Activated T-cell treated with anti-CD3 and anti-CD28 coated beads, Interleukin-2, amount 50 U/mL, for 1 hour (primary cell): ENCODE data around the gene ENDOU.

Experiments
- DNase-seq: peaks from one replicate; pipeline ENCODE4 v3.0.0-alpha.2; 2020

Gene ENDOU

GRCh38 chr12:47757364-47757839, 32.1 kb upstream of the ENDOU start:
- DNase-seq = no peak

- no peak for DNase-seq
These were observed 30.6 kb upstream of the ENDOU start for GRCh38 chr12:47755655-47756562.

- DNase-seq = no peak
These were observed 29.6 kb upstream of the ENDOU start for GRCh38 chr12:47754881-47755280.

GRCh38 chr12:47754126-47754525, 28.8 kb upstream of the ENDOU start:
- no peak for DNase-seq

- DNase-seq = no peak
These were observed 28.0 kb upstream of the ENDOU start for GRCh38 chr12:47753021-47754001.

- DNase-seq = no peak
These were observed 27.3 kb upstream of the ENDOU start for GRCh38 chr12:47752552-47752951.

- DNase-seq = no peak
These were observed 26.8 kb upstream of the ENDOU start for GRCh38 chr12:47752121-47752520.

- DNase-seq = no peak
These were observed 26.3 kb upstream of the ENDOU start for GRCh38 chr12:47751561-47751960.

- no peak for DNase-seq
These were observed 25.7 kb upstream of the ENDOU start for GRCh38 chr12:47750916-47751470.

- DNase-seq = no peak
These were observed 25.0 kb upstream of the ENDOU start for GRCh38 chr12:47750229-47750798.

- no peak for DNase-seq
These were observed 23.6 kb upstream of the ENDOU start for GRCh38 chr12:47748899-47749298.

- no peak for DNase-seq
These were observed 23.2 kb upstream of the ENDOU start for GRCh38 chr12:47748507-47748828.

- no peak for DNase-seq
These were observed 22.6 kb upstream of the ENDOU start for GRCh38 chr12:47747596-47748506.

- no peak for DNase-seq
These were observed 21.8 kb upstream of the ENDOU start for GRCh38 chr12:47747126-47747525.

- no peak for DNase-seq
These were observed 21.2 kb upstream of the ENDOU start for GRCh38 chr12:47746523-47746922.

GRCh38 chr12:47746073-47746472, 20.8 kb upstream of the ENDOU start:
- DNase-seq = no peak

- DNase-seq = no peak
These were observed 20.3 kb upstream of the ENDOU start for GRCh38 chr12:47745485-47746041.

- no peak for DNase-seq
These were observed 19.6 kb upstream of the ENDOU start for GRCh38 chr12:47744778-47745436.

GRCh38 chr12:47744005-47744651, 18.8 kb upstream of the ENDOU start:
- peak; percentile 71 for DNase-seq

- DNase-seq = no peak
These were observed 18.1 kb upstream of the ENDOU start for GRCh38 chr12:47743311-47743860.
